ENCODE results near the gene PDHA1. TPM values are rescaled to one million over a fixed set of nuclear protein-coding genes. Genes with fewer than 3 reads are reported as not detected.

PDHA1 gene
- total RNA-seq, 1 experiment from 2014 or later, result 78.1 TPM

- DNase-seq (ENCODE audit: low spot score), result no peak
Measured at GRCh38 chrX:19375546-19375945, 31.8 kb downstream of the PDHA1 start.

DNA sequence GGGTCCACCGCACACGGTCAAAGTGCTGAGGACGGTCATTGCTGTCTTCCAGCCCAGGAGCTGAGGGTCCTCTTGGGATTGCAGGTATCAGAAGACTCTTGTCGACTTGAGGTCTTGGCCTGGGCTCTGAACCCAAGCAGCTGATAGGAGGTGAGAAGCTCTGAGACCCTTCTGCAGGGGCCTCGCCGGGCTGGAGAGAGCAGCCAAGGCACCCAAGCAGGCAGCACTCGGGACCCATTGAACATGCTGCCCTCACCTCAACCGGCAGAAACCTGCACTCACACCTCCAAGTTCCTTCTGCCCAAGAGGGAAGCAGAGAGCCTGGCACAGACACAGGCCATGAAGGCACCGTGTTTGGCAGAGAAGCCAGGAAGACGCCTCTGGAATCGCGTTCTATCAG lies 34.1 kb downstream of the PDHA1 start:
- DNase-seq (ENCODE audit: low spot score), result no peak

GRCh38 chrX:19381326-19381725 lies 37.6 kb downstream of the PDHA1 start:
- no peak for DNase-seq (ENCODE audit: low spot score)

DNA sequence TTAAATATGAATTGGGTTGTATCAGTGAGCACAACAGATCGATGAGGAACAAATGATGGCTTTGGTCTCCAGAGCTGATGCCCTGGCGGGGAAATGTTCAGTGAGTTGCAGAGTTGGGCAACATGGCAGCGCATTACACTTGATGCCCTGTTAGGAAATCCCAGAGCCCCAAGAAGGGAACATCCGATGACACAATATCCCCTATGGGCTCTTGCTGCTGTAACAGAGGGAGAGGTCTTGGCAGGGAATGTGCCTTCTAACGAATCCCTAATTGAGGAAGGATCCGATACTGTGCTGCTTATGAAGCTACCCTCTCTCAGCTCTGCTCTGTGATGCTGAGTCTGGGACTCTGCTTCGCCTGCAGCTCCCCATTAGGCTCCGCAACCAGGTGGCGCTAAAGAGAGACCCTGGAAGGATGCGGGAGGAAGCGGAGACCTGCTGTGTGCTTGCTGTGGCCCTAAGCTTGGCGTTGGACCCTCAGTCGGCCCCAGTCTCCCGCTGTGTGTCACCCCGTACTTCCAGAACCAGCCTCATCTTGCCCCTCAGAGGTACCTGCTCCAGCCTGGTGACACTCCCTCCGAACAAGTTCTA lies 38.9 kb downstream of the PDHA1 start:
- peak; percentile 31 for DNase-seq (ENCODE audit: low spot score)

GRCh38 chrX:19386679-19387078 lies 43.0 kb downstream of the PDHA1 start:
- no peak for DNase-seq (ENCODE audit: low spot score)

- no peak for DNase-seq (ENCODE audit: low spot score)
Measured at GRCh38 chrX:19388064-19388679, 44.4 kb downstream of the PDHA1 start.

DNA sequence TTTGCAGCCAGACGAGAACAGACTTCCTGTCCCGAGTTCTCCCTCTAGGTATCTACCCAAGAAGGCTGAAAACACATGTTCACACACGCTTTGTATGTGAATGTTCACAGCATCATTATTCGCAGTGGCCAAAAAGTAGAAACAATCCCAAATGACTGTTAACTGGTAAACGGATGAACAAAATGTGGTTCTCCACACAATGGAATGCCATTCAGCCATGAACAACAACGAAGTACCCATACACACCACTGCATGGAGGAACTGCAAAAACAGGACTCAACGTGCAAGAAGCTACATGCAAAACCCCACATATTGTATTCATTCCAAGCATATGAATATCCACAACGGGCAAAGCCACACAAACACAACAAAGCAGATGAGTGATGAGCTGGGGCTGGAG lies 45.0 kb downstream of the PDHA1 start:
- DNase-seq (ENCODE audit: low spot score), result no peak

DNA sequence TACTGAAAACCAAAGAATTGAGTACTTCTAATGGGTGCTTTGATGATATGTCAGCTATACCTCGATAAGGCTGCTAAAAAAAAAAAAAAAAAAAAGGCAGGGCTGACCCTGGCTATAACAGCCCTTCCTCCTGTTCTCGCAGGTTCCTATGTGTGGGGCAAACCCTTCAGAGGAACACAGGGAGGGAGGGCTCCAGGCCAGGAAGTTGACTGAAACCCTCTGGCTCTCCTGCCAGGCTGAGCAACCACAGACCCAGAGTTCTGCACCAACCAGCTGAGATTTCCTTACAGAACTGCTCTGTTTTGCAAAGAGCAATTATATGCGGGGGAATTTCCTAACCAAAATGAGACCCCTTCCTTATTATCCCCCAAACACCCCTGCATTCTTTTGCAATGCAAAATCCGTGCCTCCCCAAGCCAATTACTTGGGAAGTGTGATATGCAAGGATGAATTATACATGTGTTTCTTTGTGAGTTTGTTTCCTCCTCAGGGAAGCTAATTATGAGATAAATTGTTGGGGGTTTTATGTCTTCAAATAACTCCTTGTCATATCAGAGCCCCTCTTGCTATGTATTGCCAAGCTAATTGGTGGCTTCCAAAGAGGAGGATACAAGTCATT lies 45.6 kb downstream of the PDHA1 start:
- no peak for DNase-seq (ENCODE audit: low spot score)

GRCh38 chrX:19392078-19392477 lies 48.4 kb downstream of the PDHA1 start:
- DNase-seq (ENCODE audit: low spot score), result no peak

- no peak for DNase-seq (ENCODE audit: low spot score)
Measured at GRCh38 chrX:19392703-19393102, 49.0 kb downstream of the PDHA1 start.

GRCh38 chrX:19403696-19404095 lies 60.0 kb downstream of the PDHA1 start:
- DNase-seq (ENCODE audit: low spot score), result no peak

DNA sequence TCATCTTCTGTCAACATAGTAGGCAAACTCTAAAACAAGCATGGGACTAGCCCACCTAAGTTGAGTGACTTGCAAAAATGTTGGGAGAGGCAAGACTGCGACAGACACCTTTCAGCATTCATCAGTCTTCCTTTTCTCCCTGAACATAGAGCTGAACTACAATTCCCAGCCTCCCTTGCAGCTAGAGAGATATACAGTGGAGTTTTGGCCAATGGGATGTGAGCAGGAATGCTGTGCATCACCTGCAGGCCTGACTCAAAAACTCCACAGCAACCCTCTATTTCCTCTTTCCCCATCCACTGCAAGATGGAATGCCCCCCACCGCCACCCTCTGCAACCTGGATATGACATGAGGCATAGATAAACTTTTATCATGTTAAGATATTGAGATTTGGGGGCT lies 66.5 kb downstream of the PDHA1 start:
- no peak for DNase-seq (ENCODE audit: low spot score)

Other genes with a start within 250 kb of the PDHA1 start
- 0.58 and 1.2 TPM in 2 replicates for gene ADGRG2, start 221.5 kb upstream of the PDHA1 start, total RNA-seq (2014; rRNA removed; shearing (Covaris generic))
- gene MAP3K15, start 171.6 kb downstream of the PDHA1 start, total RNA-seq (2014; rRNA removed; shearing (Covaris generic)), result 0.50 and 1.4 TPM in 2 replicates

All from H4 (cell line).